ENCODE measurements around the gene AQP7.
A peak's percentile ranks its signal among the peaks of the same experiment; 100 is the strongest.

Gene AQP7

DNA sequence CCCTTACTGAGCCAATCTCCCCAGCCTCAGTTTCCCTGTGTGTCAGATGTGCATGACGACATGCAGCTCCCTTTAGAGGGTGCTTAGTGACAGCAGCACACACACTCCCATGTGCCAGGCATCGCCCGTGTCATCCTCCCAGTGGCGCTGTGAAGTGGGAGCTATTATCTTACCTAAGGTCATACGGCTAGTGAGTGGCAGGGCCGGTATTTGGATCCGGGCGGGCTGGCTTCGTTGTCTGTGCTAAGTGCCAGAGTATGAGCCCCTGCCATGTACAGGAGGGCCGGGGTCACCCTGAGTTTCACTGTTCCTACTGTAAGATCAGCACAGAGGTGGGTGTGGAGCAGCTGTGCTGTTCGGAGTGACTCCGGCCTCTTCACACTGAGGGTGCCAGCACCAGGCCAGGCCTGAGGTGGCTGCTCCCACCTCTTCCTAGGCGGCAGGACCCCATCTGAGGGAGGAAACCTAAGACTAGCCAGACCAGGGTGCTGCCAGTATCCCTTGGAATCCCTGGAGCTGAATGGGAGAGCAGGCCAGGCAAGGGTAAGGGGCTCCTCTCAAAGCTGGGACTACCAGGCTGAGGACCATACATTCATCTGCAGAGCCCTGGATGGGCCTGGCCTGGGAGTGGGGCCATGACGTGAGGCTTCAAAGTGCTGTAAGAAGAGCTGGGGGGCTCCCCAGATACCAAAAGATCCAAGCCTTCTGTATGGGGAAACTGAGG is 22.5 kb downstream of the AQP7 start:
- Histone ChIP-seq H3K36me3 (no peaks in the 10 kb centered on the region; the same call in 1 of the 2 replicates), H3K4me3 (ENCODE audit: low read depth, low read length) (no peak overlapping the region), H3K27me3 (no peaks in the 10 kb centered on the region), H3K4me1 (peaks cover 15% of the 10 kb centered on the region), H3K9me3 (no peaks in the 10 kb centered on the region)
- no peak for DNase-seq
- TF ChIP-seq CTCF (IDR thresholded peaks at IDR 0.05; ENCODE audit: low read depth, low read length), result no peak

- TF ChIP-seq CTCF (IDR thresholded peaks at IDR 0.05; ENCODE audit: low read depth, low read length), result no peak
- Histone ChIP-seq H3K27me3 (no peaks in the 10 kb centered on the region), H3K4me1 (peaks cover 15% of the 10 kb centered on the region), H3K36me3 (peaks cover 5% of the 10 kb centered on the region; the same call in 1 of the 2 replicates), H3K9me3 (no peaks in the 10 kb centered on the region), H3K4me3 (ENCODE audit: low read depth, low read length) (no peak overlapping the region)
- no peak for DNase-seq
Observed at GRCh38 chr9:33378121-33378795, 24.1 kb downstream of the AQP7 start.

DNA sequence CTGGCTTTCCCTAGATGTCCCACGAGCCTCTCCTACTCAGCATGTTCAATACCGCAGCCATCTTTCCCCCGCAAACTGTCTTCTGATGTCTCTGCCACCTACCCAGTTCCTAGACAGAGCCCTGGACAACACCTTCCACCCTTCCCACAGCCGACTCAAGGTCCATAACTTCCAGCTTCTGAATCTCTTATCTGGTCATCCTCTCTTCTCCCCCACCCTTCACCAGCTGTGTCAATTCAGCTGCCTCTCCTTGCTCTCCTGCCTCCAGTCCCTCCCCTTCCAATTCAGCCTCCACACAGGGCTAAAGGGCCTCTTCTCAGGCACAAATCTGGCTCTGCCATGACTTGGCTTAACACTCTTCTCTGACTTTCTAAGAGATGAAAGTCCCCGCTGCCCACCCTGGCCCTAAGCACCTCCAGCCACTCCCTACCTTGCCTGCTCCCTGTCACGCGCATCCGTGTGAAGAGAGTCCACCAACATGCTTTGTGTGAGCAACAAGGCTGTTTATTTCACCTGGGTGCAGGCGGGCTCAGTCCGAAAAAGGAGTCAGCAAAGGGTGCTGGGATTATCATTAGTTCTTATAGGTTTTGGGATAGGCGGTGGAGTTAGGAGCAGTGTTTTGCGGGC is 25.2 kb downstream of the AQP7 start:
- peaks cover 15% of the 10 kb centered on the region for H3K4me1 ChIP-seq
- H3K9me3 ChIP-seq, result no peaks in the 10 kb centered on the region
- no peaks in the 10 kb centered on the region for H3K27me3 ChIP-seq
- no peak overlapping the region for H3K4me3 ChIP-seq (ENCODE audit: low read depth, low read length)
- TF ChIP-seq CTCF (IDR thresholded peaks at IDR 0.05; ENCODE audit: low read depth, low read length), result no peak
- H3K36me3 ChIP-seq, result peaks cover 6% of the 10 kb centered on the region; the same call in 1 of the 2 replicates
- no peak for DNase-seq

- TF ChIP-seq CTCF (IDR thresholded peaks at IDR 0.05; ENCODE audit: low read depth, low read length), result no peak
- peak; percentile 57 for DNase-seq
- peaks cover 15% of the 10 kb centered on the region for H3K4me1 ChIP-seq
- no peak overlapping the region for H3K4me3 ChIP-seq (ENCODE audit: low read depth, low read length)
- no peaks in the 10 kb centered on the region for H3K9me3 ChIP-seq
- peaks cover 6% of the 10 kb centered on the region for H3K36me3 ChIP-seq
- no peaks in the 10 kb centered on the region for H3K27me3 ChIP-seq
Observed at GRCh38 chr9:33375841-33376321, 26.5 kb downstream of the AQP7 start.

DNA sequence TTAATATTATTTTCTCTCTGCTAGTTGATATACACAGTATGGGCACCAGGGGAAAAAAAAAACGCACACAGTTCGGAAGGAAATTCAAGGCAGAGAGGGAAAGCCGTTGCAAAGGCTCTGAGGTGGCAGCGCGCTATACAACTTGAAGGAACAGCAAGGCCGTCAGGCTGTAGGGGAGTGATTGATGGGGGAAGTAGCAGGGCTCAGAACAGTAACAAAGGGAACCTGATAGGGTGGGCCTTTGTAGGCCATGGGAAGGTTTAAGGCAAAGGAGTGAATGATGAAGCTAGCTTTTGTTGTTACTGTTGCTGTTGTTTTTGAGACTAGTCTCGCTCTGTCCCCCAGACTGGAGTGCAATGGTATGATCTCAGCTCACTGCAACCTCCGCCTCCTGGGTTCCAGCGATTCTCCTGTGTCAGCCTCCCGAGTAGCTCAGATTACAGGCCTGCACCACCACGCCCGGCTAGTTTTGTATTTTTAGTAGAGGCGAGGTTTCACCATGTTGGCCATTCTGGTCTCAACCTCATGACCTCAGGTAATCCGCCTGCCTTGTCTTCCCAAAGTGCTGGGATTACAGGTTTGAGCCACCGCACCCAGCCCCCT is 27.0 kb downstream of the AQP7 start:
- no peak for DNase-seq
- H3K27me3 ChIP-seq, result no peaks in the 10 kb centered on the region
- H3K9me3 ChIP-seq, result no peaks in the 10 kb centered on the region
- peaks cover 11% of the 10 kb centered on the region for H3K36me3 ChIP-seq
- H3K4me3 ChIP-seq (ENCODE audit: low read depth, low read length), result no peak overlapping the region
- peaks cover 15% of the 10 kb centered on the region for H3K4me1 ChIP-seq
- TF ChIP-seq CTCF (IDR thresholded peaks at IDR 0.05; ENCODE audit: low read depth, low read length), result no peak
